ENCODE measurements around the gene MSH5.
A peak's percentile ranks its signal among the peaks of the same experiment; 100 is the strongest.
"Not testable (repeated sequence)": the region's sequence is repeated elsewhere in the genome, so short reads cannot be mapped to it uniquely, and the experiment has no call there.

The MSH5 gene

DNA sequence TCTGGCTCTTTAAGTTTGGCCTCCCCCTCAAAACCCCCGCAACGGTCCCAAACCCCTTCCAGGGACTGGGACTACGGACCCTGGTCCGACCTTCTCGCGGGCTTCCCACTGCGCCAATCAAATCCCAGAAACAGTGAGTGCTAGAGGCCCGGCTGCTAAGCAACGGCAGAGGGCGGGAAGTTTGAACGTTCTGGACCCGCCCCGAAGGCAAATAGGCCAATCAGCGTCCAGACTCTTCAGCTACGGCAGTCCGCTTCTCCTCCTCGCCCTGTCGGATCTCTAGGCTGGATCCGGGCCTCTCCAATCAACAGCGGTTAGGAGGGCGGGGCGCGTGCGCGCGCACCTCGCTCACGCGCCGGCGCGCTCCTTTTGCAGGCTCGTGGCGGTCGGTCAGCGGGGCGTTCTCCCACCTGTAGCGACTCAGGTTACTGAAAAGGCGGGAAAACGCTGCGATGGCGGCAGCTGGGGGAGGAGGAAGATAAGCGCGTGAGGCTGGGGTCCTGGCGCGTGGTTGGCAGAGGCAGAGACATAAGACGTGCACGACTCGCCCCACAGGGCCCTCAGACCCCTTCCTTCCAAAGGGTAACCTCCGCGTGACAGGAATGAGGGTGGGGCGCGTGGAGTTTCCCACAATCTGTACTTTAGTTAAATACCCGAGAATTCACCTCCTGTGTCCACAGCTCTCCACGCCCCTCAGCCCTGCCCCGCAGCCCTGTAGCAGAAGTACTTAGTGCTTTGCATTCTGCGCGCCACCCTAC lies at the start of gene MSH5:
TSS of gene MSH5 (plus strand) at position 367 of the 758 bp plus-strand sequence. CDS start 462 bp downstream, outside the sequence.
- FAIRE-seq, result no peak
- DNase-seq (ENCODE audit: low spot score), result peak; percentile 98

GRCh38 chr6:31690231-31691077 lies 49.4 kb upstream of the MSH5 start:
- FAIRE-seq, result no peak
- no peak for DNase-seq (ENCODE audit: low spot score)

GRCh38 chr6:31691078-31691463 lies 48.7 kb upstream of the MSH5 start:
- DNase-seq (ENCODE audit: low spot score) (no peak), FAIRE-seq (no peak)

DNA sequence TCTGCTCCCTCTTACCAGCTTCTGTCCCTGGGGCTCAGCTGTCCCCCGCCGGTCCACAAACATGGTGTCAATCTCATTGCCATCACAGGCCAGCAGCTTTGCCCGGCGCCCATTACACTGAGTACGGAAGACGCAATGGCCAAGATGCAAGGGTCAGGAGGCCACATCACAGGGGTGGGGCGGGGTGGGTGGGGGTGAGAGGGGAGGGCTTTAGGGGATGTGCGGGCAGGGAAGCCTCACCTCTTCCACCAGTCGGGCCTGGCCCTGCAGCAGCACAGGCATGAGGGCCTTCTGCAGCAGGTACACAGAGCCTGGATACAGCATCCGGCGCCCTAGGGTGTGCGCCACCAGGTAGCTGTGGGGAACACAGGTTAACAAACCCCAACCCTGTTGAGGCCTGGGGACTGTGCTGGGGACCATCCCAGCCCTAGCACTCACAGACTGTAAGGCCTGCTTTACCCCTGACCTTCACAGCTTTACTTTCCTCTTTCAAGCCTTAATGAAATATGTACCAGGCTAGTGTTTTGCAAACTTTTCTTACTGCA lies 48.2 kb upstream of the MSH5 start:
- FAIRE-seq, result no peak
- DNase-seq (ENCODE audit: low spot score), result no peak

DNA sequence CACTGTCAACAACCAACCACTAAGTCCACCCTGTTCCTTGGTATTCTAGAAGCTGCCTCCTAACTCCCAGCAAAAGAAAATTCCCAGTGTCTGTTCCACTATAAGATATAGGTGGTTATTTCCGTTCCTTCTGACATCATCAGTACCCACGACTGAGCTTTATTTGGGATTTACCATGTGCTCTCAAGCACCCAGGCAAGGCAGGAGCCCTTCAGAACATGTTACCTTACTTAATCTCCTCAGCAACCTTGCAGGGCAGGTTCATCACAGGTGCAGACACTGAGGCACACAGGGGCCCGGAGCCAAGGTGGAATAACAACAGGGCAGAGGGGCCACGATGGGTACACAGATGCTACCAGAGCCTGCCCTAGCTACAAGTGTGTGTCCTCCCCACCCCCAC lies 47.5 kb upstream of the MSH5 start:
- FAIRE-seq, result no peak

DNA sequence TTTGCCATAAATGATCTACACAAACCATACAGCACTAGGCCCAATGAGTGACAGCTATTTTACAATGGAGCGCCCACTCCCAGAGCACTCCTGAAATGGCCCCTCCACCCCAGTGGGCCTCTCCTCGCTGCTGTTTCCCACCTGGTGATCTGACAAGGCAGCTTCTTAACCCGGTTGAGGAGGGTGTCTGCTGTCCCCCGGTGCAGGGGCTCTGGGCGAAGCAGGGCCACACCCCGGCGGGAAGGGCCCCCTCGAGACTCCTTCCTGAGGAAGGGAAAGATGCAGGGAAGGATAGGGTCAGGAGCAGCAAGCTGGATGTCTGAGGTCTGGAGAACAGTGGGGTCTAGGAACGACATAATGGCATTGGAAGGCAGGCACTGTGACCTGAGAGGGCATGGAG lies 46.9 kb upstream of the MSH5 start:
- FAIRE-seq, result no peak
- DNase-seq (ENCODE audit: low spot score), result no peak

More for the DNA sequence above, 47.5 kb upstream of the MSH5 start:
- no peak for DNase-seq (ENCODE audit: low spot score)

DNA sequence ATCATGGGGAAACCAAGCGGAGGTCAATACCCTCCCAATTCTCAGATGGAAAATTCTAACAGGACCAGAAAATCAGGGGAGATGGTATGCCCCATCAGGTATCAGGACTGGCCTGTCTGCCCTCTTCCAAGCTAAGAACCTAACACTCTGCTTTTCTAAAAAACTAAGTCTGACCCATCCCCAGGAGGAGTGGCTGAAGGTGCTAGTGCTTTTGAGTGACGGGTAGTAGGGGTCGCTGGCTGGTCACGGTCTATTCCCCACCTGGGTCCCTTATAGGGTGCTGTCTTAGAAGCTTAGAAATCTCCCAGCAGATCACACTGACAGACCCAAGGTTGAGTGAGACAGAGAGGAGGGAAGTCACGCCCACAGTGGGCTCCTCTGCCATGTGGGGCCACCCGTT lies 46.3 kb upstream of the MSH5 start:
- no peak for FAIRE-seq
- DNase-seq (ENCODE audit: low spot score), result no peak

DNA sequence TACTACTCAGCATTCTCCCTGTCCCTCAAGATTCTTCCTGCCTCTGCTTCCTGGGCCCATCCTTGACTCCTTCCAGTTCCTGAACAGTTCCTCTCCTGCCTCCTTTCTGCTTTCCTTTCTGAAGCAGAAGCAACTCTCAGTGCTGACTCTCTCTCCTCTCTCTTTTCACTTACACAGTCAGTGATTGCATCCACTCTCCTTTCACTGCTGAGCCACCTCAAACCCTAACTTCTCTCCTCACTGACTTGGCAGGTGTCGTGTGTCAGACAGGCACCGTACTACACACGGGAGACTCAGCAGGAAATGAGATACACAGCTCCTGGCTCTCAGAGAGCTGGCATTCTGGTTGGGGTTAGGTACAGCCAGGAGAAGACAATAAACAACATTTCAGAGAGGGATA lies 42.2 kb upstream of the MSH5 start:
- no peak for DNase-seq (ENCODE audit: low spot score)
- FAIRE-seq, result no peak

GRCh38 chr6:31700740-31701401 lies 38.9 kb upstream of the MSH5 start:
- DNase-seq (ENCODE audit: low spot score) (no peak), FAIRE-seq (no peak)

DNA sequence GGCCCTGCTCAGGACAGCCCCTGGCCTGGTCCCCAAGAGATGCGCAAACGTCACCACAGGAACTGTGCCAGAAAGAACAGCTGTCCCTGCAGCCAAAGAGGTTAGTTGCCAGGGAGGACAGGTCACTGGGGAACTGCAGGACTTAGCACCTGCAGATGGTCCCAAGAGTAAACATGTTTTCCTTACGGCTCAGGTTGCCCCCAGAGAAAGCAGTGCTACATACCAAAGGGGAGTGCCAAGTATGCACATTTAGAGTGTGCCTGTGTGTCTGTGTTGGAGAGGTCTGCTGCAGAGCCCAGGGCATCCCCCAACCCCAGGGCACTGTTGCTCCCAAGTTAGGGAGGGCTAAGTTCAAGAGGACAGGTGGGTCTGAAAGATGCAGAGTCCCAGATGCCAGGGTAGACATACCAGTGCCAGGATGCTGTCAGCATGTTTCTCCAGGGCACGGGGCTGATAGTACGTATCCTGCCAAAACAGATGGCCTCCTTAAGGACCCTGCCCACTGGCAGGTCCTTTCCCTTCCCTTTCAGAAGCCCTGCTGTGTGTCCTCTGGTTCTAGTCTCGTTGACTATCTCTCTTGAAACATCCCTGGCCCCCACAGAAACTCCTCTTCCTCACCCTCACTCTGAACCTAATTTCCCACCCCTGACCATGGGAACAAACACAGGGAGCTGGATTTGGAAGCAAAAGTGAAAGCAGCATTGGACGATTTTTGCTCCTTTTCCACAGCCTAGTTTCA lies 38.0 kb upstream of the MSH5 start:
- DNase-seq (ENCODE audit: low spot score) (no peak), FAIRE-seq (no peak)

- DNase-seq (ENCODE audit: low spot score), result peak; percentile 26
- no peak for FAIRE-seq
Measured at GRCh38 chr6:31702405-31702818, 37.4 kb upstream of the MSH5 start.

DNA sequence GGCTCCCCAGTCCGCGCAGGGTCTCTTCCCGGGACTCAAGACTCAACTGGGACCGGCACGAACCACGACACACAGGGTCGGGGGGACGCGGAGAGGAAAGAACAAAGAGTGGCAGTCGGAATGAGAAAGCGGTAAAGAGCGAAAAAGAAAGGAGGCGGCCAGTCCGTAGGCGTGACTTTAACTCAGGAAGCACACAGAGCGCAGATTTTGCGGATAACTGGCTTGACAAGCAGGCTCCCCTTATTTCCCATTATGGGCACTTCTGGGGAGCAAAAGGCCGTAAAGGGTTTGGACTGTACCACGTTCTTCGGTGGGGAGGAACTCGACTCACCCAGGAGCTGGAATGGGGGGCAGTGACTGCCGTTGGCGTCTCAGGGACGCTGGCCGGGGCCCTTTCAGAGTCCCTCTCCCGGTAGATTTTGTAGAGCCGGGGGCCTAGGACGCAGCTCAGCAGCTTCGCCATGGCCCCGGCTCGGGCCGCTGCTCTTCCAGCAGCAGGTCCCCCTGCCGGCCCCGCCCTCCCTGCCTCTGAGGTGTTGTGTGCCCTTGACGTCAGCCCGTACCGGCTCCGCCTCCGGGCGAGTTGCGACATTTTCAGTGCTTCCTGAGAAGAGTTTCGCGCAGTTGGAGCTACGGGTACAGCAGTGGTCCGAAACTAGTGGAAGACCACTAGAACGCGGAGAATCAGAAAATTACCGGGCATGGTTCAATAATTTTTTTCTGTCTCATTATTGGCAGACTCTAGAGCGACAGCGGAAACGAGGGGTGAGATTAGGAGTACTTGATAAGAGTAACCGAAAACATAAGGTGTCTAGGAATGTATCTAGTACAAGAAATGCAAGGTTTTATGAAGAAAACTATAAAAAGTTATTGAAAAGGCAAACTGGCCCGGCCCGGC lies 36.7 kb upstream of the MSH5 start, which contains the start of gene ABHD16A:
TSS of gene ABHD16A (minus strand) at position 506 of the 898 bp plus-strand sequence. CDS start at position 463, 43 bp downstream.
- DNase-seq (ENCODE audit: low spot score) (peak; percentile 99), FAIRE-seq (peak; percentile 69)

- FAIRE-seq, result no peak
- DNase-seq (ENCODE audit: low spot score), result no peak
Measured at GRCh38 chr6:31705931-31706330, 33.9 kb upstream of the MSH5 start.

GRCh38 chr6:31706599-31706998 lies 33.2 kb upstream of the MSH5 start, which contains the start of gene LY6G6F:
Gene LY6G6F, plus strand, starts transcription at chr6:31706866. Its CDS starts 41 bp downstream, at chr6:31706907.
- DNase-seq (ENCODE audit: low spot score) (no peak), FAIRE-seq (no peak)

DNA sequence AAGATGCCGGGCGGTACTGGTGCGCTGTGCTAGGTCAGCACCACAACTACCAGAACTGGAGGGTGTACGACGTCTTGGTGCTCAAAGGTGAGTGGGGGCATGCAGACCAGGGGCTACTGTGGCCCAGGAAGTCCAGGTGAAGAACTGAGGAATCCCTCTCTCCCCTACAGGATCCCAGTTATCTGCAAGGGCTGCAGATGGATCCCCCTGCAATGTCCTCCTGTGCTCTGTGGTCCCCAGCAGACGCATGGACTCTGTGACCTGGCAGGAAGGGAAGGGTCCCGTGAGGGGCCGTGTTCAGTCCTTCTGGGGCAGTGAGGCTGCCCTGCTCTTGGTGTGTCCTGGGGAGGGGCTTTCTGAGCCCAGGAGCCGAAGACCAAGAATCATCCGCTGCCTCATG lies 32.1 kb upstream of the MSH5 start:
- FAIRE-seq (no peak), DNase-seq (ENCODE audit: low spot score) (no peak)

DNA sequence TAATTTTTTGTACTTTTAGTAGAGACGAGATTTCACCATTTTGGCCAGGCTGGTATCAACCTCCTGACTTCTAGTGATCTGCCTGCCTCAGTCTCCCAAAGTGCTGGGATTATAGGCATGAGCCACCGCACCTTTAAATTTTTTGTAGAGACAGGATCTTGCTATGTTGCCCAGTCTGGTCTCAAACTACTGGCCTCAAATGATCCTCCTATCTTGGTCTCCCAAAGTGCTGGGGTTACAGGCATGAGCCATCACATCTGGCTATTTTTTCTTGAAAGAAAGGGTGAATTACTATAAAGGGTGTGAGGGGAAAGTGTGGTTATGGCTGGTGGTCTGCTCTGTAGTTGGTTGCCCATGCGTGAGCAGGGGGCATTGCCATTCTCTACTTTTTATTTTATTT lies 31.6 kb upstream of the MSH5 start:
- DNase-seq (ENCODE audit: low spot score), result no peak
- no peak for FAIRE-seq

DNA sequence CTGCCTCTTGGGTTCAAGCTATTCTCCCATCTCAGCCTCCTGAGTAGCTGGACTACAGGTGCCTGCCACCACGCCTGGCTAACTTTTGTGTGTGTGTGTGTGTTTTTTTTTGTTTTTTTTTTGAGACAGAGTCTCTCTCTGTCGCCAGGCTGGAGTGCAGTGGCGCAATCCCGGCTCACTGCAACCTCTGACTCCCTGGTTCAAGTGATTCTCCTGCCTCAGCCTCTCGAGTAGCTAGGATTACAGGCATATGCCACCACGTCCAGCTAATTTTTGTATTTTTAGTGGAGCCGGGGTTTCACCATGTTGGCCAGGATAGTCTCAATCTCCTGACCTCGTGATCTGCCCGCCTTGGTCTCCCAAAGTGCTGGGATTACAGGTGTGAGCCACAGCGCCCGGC lies 30.6 kb upstream of the MSH5 start:
- DNase-seq (ENCODE audit: low spot score); FAIRE-seq: not testable (repeated sequence)

DNA sequence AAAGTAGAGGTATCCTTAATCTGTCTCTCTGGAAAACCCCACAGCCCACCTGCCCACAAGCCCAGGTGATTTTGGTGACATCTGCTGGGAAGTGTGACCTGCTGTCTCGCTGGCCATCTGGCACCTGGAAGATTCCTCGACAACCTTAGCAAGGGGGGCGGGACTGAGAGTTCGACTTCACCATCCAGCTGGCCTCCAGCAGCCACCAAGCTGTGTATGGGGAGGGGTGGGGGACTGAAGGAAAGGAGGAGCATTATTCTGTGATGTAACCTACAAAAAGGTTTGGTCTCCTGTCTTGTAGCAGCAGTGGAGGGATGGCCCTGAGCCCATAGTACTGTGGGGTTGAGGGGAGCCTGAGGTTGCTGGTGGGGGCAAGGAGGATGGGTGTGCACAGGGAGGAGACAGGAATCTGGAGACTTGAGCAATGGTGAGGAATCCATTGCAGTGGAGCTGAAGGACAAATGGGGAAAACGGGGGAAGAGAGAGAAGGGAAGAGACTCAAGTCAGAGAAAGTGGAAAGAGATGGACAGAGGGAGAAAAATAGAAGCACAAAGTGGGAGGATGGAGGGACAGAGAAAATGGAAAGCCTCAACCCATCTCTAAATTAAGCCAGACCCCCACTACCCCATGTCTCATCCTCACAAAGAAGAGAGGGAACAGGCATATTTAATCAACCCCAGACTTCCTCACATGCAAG lies 29.1 kb upstream of the MSH5 start:
- DNase-seq (ENCODE audit: low spot score) (no peak), FAIRE-seq (no peak)

DNA sequence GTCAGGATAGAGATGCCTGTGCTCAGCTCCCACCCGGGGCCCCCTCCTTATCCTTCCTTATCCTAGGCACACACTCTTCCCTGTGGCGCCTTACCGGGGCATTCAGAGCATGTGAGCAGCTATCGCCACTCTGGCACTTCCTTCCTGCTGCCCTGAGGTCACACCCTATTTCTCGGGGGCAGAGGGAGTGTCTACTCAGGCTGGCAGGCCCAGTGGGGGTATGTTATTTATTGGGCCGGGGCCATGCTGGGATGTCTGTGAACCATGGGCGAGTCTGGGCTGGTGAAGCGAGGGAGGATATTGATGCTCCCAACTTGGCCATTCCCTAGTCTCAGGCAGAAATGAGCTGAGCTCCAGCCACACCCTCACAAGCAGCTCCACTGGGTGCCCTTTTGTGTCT lies 28.6 kb upstream of the MSH5 start:
- no peak for DNase-seq (ENCODE audit: low spot score)
- no peak for FAIRE-seq
